Glomerular visceral epithelial cell (primary cell): ENCODE results near the gene ZBTB42.

Experiments used
- DNase-seq: peaks from one replicate; pipeline ENCODE4 v3.0.0-alpha.2; 2016; ENCODE audit errors: extremely low spot score

Gene ZBTB42

DNA sequence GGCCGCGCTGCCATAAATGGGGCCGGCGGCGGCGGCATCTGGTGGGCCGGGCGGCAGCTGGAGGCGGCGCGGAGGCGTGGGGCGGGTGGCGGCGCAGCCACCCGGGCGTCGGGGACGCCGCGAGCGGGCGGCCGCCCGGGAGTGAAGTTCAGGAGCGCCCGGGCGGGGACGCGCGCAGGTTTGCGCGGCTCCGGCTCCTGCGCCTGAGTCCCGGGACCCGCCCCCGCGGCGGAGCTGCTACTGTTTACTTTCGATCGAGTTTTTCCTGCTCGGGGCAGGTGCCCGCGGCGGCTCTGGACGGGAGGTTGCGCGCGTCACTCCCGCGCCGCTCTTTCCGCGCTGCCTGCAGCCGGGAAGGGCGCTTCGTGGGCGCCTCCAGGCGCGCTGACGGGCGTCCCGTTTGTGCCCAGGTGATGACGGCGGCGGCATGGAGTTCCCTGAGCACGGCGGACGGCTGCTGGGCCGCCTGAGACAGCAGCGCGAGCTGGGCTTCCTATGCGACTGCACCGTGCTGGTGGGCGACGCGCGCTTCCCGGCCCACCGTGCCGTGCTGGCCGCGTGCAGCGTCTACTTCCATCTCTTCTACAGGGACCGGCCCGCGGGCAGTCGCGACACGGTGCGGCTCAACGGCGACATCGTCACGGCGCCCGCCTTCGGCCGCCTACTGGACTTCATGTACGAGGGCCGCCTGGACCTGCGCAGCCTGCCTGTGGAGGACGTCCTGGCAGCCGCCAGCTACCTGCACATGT lies at the start of gene ZBTB42:
Gene ZBTB42 (plus strand): TSS at position 331 of the 749 bp plus-strand sequence. CDS start 97 bp downstream, at position 428.
- DNase-seq, result peak; percentile 57

DNA sequence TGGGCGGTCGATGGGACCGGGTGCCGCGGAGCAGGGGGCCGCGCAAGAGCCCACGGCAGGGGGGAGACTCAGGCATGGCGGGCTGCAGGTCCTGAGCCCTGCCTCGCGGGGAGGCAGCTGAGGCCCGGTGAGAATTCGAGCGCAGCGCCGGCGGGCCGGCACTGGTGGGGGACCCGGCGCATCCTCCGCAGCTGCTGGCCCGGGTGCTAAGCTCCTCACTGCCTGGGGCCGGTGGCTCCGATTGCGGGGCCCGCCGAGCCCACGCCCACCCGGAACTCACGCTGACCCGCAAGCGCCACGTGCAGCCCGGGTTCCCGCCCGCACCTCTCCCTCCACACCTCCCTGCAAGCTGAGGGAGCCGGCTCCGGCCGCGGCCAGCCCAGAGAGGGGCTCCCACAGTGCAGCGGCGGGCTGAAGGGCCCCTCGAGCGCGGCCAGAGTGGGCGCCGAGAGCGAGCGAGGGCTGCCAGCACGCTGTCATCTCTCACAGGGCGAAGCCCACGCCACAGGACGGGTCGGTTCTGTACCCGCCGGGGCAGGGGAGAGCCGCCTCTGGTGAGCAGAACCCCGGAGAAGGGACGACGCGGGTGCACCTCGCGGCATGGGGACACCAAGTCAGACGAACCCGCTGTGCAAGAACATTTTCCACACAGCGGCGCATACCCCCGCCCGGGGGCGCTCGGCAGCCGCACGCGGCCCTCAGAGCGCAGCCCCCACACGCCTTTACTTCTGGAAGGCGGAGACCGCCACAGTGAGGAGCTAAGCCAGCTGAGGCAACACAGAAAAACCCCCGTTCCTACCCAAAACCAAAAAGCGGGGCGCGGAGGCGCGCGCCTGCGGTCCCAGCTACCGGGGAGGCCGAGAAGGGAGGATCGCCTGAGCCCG lies 49.1 kb upstream of the ZBTB42 start:
- no peak for DNase-seq

DNA sequence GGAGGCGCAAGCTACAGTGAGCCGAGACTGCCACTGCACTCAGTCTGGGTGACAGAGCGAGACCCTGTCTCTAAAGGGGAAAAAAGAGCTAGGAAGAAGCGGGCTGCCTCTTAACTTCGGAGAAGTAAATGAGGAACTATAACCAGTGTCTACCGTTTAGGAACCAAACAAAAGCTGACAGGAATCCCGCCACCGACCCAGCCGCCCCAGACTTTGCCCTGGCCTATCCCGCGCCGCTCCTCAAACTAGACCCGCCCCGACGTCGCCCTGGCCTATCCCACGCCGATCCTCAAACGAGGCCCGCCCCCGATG lies 48.5 kb upstream of the ZBTB42 start:
- DNase-seq, result no peak

DNA sequence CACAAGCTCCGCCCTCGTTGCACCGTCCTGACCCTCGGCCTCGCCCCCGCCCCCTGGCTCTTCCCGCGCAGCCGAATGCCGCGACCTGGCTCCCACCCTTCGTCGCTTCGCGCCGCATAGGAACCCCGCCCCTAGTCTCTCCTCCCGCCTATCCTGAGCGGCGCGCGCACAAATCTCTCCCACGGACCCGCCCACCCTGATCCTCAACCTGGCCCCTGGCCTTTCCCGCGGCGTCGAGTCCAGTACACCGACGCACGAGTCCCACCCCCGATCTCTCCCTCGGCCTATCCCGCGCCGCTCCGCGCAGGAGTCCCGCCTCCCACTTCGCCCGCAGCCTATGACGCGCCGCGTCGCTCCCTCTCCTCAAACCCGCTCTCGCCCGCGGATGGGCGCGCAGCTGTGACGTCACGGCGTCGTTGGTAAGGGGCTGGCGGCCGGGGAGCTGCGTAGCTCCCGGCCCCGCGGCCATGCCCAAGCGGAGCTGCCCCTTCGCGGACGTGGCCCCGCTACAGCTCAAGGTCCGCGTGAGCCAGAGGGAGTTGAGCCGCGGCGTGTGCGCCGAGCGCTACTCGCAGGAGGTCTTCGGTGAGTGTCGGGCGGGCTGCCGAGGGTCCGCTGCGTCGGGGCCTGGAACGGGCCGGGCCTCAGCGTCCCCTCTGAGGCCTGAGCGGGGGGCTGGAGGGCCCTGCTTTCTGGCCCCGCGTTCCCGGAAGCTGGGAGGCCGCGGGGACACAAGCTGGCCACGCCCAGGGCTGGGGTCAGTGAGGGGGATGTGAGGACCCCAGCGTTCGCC lies 48.0 kb upstream of the ZBTB42 start, which contains the start of gene SIVA1:
Gene SIVA1 (plus strand): TSS at position 413 of the 793 bp plus-strand sequence. CDS start 55 bp downstream, at position 468.
- DNase-seq, result peak; percentile 100

DNA sequence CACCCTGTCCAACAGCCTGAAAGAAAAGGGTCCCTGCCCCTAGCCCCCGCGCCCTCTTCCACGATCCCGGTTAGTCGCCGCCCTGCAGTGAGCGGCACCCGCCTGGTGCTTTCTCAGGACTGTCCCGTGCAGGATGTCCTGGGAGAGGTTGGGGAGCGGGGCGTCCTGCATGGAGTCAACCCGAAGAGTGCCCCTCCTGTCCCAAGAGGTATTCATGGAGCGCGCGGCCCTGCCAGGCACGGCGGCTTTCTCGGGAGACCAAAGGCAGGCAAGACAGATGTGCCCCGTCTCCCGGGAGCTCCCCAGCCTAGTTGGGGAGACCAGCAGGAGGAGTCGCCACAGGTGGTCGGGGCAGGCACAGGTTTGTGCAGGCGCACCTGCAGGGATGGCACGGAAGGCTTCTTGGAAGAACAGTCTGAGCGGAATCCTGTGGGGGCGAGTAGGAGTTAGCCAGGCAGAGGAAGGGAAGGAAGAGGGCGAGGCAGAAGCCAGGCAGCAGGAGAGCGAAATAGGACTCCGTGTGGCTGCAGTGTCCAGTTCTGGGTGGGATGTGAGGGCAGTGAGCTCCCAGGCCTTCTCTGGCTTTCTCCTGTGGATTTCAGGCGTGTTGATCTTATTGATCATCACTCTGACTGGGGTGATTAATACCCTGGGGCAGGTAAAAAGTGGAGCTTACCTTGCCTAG lies 47.2 kb upstream of the ZBTB42 start:
- DNase-seq, result peak; percentile 15

DNA sequence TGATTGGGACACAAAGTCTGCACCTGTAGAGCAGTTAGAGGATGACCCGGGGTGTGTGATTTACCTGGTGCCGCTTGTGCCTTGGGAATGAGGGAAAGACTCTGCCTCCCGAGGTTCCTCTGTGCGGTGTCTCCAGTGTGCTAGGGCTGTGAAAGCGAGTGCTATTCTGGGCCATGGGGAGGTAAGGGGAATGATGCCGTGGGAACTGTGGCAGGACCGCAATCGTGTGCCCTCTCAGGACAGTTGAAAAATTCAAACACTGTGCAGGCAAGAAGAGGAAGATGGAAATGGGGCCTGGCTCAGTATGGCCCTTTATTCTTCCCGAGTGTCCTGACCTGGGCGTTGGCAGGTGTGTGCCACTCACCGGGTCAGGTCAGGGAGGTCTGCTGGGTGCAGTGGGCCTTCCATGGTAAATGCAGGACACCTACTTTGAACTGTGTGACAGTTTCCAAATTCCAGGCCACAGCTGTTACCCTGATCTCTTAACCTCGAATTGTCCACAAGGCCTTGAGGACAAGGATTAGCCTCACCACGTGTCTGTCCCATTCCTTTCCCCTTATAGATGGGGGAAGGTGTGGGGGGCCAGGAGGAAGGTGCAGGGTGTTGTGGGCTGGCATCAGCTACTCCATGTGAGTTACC lies 46.6 kb upstream of the ZBTB42 start:
- no peak for DNase-seq

DNA sequence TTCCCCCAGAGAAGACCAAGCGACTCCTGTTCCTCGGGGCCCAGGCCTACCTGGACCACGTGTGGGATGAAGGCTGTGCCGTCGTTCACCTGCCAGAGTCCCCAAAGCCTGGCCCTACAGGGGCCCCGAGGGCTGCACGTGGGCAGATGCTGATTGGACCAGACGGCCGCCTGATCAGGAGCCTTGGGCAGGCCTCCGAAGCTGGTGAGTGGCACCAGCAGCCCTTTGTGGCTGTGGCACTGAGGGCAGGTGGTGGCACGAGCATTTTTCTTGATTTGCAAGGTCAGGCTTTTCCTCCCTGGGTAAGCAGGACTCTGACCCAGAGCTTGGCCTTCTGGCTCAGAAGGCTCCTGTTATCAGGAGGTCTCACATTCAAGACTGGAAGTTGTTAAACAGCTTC lies 45.3 kb upstream of the ZBTB42 start:
- no peak for DNase-seq

DNA sequence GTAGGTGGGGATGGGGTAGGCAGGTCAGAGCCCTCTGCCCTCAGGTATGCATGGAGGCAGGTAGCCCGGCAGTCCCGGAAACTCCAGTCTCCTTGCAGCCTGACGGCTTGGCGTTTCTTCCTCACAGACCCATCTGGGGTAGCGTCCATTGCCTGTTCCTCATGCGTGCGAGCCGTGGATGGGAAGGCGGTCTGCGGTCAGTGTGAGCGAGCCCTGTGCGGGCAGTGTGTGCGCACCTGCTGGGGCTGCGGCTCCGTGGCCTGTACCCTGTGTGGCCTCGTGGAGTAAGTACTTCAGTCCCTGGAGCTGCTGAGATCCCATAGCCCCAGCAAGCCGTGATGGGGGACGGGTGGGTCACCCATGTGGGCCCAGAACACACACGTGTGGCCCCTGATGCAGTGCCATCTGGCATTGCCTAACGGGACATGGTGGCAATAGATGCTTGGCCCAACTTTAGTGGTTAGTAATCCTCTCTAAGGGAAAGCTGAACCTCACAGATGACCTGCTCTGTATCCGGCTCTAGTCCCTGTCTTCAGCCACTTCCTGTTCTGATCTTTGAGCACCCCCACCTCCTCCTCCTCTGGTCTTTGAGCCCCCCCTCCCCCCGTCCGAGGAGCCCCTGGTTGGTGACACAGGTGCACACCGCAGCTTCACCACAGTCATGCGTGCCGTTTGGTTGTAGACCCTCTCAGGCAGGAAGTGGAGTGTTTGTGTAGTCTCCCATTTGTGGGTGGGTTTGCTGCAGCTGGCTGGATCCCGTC lies 44.2 kb upstream of the ZBTB42 start:
- DNase-seq, result no peak

DNA sequence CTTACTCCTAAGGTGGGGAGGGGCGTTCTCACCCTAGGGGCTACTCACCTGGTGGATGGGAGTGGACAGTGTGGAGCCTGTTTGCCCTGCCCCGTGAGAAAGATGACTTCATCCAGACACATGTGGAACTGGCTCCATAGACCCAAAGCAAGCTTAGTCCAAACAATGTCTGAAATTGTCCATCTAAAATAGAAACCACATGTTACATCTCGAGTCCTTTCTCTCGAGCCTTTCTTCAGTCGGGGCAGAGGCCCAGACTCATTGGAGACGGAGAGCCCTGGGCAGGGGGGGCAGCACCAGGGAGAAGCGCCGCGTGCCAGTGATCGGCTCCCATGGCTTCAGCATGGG lies 43.7 kb upstream of the ZBTB42 start:
- DNase-seq, result no peak

DNA sequence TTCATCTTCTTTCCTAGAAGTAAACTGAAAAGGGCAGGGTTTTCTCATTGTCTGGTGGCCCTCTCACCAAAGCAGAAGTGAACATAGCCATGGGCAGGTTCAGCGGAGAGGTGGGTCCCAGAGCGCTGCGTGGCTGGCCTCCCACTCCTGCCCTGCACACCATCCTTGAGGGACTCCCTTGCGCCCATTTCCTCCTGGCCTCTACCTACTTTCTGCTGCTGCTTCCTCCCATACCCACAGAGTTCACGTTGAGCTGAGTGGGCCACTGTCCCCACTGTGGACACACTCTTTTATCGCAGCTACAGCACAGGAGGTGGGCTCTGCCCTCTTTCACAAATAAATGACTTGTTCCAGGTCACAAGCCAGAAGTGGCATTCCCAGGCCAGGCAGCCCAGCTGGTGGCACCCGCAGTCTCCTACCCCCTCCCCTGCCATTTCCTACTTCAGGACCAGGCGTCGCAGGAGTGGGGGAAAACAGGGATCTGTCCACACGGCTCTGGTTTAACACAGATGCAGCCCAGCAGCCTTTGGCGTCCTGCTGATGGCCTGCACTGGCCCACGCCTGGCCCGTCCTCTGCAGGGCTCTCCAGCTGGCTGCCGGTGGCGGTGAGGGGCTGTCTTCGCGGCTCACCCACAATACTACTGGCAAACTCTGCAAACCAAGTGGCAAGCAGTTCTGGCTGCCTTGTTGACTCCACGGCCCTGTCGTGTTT lies 43.1 kb upstream of the ZBTB42 start:
- no peak for DNase-seq

DNA sequence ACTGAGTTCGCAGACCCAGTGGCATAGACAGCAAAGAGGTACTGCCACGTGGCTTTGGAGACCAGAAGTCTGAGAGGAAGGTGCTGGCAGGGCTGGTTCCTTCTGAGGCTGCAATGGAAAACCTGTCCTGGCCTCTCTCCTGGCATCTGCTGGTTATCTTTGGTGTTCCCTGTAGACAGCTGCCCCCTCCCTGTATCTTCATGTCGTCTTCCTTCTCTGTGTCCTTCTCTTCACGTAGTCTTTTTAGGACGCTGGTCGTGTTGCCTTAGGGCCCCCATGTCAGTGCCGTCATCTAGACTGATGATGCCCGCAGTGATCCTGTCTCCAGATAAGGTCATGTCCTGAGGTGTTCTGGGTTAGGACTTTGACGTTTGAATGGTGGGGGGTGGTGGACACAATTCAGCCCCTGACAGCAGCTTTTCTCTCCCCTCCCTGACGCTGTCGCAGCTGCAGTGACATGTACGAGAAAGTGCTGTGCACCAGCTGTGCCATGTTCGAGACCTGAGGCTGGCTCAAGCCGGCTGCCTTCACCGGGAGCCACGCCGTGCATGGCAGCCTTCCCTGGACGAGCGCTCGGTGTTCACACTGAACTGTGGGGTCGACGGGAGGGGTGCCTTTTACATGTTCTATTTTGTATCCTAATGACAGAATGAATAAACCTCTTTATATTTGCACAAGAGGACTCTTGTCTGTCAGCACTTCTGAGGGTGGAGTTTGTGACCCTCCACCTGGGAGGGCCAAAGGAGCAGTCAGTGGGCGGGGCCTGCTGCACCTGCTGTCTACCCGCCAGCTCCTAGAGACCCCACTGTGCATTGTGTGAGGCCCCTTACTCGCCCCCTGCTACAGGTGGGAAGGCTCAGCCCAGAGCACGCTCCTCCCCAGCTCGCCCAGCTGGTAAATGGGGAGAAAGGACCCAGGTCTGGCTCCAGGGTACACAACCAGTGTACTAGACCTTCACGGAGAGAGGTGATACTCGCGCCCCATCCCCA lies 41.6 kb upstream of the ZBTB42 start:
- no peak for DNase-seq

DNA sequence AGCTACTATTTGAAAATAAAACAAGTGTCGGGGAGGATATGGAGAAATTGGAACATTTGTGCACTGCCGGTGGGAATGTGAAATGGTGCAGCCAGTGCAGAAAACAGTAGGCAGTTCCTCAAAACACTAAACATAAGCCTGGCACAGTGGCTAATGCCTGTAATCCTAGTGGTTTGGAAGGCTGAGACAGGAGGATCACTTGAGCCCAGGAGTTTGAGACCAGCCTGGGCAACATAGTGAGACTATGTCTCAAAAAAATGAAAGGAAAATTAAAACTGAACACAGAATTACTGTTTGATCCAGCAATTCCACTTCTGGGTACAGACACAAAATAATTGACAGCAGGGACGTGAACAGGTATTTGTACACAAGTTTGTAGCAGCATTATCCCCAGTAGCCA lies 35.4 kb upstream of the ZBTB42 start:
- no peak for DNase-seq

DNA sequence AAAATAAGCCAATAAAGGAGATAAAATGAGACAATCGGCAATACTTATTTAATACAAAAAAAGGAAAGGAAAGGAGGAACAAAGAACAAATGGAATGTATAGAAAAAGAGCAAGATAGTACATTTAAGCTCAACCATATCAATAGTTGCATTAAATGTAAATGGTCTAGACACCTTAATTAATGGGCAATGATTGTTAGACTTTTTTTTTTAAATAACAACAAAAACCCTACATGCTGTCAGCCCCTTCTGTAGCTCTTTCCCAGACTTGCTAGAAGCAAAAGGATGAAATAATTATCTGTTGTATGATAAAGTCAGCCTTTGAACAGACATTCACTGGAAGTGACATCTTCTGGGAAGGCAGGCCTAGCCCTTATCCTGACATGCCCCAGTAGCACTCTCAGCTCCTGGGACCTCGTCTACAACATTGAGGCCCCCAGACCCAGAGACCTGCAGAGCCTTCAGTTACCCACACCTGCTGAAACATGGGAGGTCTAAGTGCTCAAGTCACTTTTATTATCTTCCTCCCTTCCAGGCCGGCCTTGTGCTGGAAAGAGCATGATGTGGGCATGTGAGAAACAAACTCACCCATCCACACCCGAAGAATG lies 34.5 kb upstream of the ZBTB42 start:
- no peak for DNase-seq

DNA sequence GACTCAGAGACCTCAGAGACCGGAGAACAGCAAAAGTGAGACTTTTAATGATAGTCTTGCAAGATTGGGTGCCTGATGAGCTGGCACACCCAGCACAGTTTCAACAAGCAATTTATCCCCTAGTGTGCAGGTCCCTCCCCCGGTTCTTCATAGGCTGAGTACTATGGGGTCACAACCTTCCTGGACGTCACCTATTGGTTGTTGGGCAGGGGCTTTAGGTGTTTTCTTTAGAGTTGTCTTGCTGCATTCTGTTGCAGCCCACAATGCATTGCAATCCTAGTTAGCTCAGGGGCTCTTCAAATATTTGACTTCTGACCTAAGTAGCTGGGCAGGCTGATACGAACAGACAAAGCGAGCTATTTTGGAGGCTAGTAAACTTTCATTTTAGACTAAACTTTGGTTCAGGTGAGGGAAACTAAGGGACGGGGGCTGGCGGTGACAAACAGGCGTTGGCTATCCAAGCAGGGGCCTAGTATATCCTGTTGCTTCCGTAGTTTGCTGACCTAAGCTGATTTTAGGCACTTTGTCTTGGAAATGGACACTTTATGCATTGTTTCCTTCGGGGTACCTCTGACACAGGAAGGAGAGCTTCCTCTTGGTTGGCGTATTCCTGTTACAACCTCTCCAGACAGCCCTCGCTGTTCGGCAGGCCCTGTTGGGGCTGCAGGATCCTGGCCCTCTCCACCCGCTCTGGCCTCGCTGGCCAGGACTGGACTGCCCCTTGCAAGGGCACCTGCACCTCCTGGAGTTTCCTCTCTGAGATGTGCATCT lies 33.9 kb upstream of the ZBTB42 start:
- DNase-seq, result no peak

DNA sequence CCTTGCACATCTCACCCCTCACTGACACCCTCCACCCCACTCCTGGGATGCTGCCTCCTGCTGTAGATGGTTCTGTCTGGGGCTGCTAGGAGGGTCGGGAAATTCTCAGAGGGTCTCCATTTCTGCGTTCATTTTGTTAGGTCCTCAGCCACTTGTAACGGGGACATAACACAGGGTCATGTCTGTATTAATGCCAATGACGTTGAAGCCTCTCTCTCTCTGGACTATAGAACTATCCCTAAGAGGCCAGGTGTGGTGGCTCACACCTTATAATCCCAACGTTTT lies 33.3 kb upstream of the ZBTB42 start:
- no peak for DNase-seq

DNA sequence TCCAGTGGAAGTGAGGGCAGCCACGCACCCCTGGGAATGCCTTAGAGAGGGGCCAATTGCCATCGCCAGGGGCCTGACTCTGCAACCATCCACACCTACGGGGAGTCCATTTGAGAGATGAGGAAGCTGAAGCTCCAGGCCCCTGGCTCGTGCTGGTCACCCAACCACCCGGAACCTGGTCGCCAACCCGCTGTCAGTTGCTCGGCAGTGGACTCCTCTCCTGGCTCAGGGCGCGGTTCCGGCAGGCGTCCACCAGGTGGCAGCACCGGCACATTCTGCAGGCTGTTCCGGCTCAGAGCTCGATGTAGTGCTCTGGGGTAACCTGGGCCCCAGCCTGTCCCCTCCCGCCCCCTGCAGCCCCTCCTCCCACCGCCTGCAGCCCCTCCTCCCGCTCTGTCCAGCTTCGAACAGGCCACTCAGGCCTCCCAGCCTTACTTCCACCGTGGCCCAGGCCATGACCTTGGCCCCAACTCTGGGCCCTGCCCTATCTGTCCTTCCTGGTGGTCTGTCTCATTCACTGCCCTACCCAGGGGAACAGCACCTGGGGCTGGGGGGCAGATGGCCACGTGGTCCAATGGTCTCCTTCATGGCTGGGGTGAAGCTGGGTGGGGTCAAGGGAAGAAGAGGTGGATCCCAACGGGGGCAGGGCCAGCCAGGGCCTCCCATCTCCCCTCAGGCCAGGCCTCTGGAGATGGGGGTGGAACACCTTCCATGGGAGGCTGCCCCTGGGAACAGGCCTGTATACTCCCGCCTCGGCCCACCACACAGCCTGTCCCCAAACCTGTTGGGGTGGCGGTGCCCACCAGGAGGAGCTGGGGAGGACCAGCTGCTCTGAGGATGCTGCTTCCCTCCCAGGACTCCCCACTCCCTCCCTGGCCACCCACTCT lies 32.2 kb upstream of the ZBTB42 start:
- peak; percentile 87 for DNase-seq
